SK-N-SH (cell line): ENCODE results near the gene MCM9.

Source experiments
- CTCF ChIP-seq: fragments of 200-600 bp; sonication (generic); IDR thresholded peaks from 2 replicates; pipeline ENCODE4 v1.6.1; 2017; ENCODE audit warnings: antibody characterized with exemption, mild to moderate bottlenecking, moderate library complexity
- EP300 ChIP-seq, 2 experiments: IDR thresholded peaks; 2 replicates each; pipeline versions ENCODE4 v1.4.0 to v1.6.1; 2012; ENCODE audit warnings: borderline replicate concordance in 1 of 2, low read depth in 1 of 2, low read length in 1 of 2
- GABPA ChIP-seq: IDR thresholded peaks from 2 replicates; pipeline ENCODE4 v1.4.0; 2012; ENCODE audit warnings: low read depth, mild to moderate bottlenecking
- NFIC ChIP-seq: IDR thresholded peaks from 2 replicates; pipeline ENCODE4 v1.4.0; 2012; ENCODE audit warnings: borderline replicate concordance
- POLR2AphosphoS5 ChIP-seq: IDR thresholded peaks from 2 replicates; pipeline ENCODE4 v1.6.1; 2012; ENCODE audit warnings: low read depth, low read length
- RAD21 ChIP-seq: IDR thresholded peaks from 2 replicates; pipeline ENCODE4 v1.6.1; 2012; ENCODE audit warnings: mild to moderate bottlenecking, low read length
- REST ChIP-seq: IDR thresholded peaks from 2 replicates; pipeline ENCODE4 v1.6.1; 2012; ENCODE audit warnings: mild to moderate bottlenecking, low read depth, low read length, moderate library complexity
- SIN3A ChIP-seq: IDR thresholded peaks from 2 replicates; pipeline ENCODE4 v1.6.1; 2012; ENCODE audit warnings: low read depth, mild to moderate bottlenecking, low read length, moderate library complexity, borderline replicate concordance
- USF1 ChIP-seq: IDR thresholded peaks from 2 replicates; pipeline ENCODE4 v1.4.0; 2012; ENCODE audit warnings: low read depth, borderline replicate concordance
- USF2 ChIP-seq: fragments of 150-350 bp; IDR thresholded peaks from 2 replicates; pipeline ENCODE4 v1.6.1; 2017; ENCODE audit warnings: antibody characterized with exemption, low read length, low read depth, borderline replicate concordance
- YY1 ChIP-seq: IDR thresholded peaks from 2 replicates; pipeline ENCODE4 v1.4.0; 2012; ENCODE audit warnings: low read depth, mild to moderate bottlenecking

- no peak for TF ChIP-seq GABPA
- TF ChIP-seq YY1 = no peak
- TF ChIP-seq CTCF = no peak
- TF ChIP-seq RAD21 = no peak
- TF ChIP-seq SIN3A = no peak
- TF ChIP-seq EP300 (IDR thresholded peaks at IDR 0.05; ENCODE audit: borderline replicate concordance in 1 of 2, low read depth in 1 of 2, low read length in 1 of 2) = no peak
- TF ChIP-seq NFIC = no peak
- TF ChIP-seq REST = no peak
- no peak for TF ChIP-seq USF2
- TF ChIP-seq POLR2AphosphoS5 = no peak
- no peak for TF ChIP-seq USF1
These were observed 5.8 kb upstream of the MCM9 start for GRCh38 chr6:118940770-118941169.
